HepG2 (cell line): ENCODE measurements around the gene MYO18A. TPM values are rescaled to one million over a fixed set of nuclear protein-coding genes. Genes with fewer than 3 reads are reported as not detected.

Experiments used
- ARNTL ChIP-seq: sonication (generic); formaldehyde crosslinking; IDR thresholded peaks from 2 replicates; pipeline ENCODE4 v1.4.0; 2020; ENCODE audit warnings: mild to moderate bottlenecking, missing genetic modification reagents
- GLMP ChIP-seq: sonication (generic); formaldehyde crosslinking; IDR thresholded peaks from 2 replicates; pipeline ENCODE4 v1.9.0; 2021; ENCODE audit warnings: missing genetic modification reagents, mild to moderate bottlenecking, borderline replicate concordance
- GTF2F1 ChIP-seq: fragments of 150-350 bp; IDR thresholded peaks from 2 replicates; pipeline ENCODE4 v1.6.1; 2014; ENCODE audit warnings: low read length
- HOXA3 ChIP-seq: sonication (generic); formaldehyde crosslinking; IDR thresholded peaks from 2 replicates; pipeline ENCODE4 v1.5.0; 2020; ENCODE audit warnings: missing genetic modification reagents
- JARID2 ChIP-seq: sonication (generic); formaldehyde crosslinking; IDR thresholded peaks from 2 replicates; pipeline ENCODE4 v1.8.1; 2023; ENCODE audit warnings: missing genetic modification reagents, inconsistent platforms; ENCODE audit not compliant: insufficient replicate concordance
- MEIS2 ChIP-seq: sonication (generic); formaldehyde crosslinking; IDR thresholded peaks from 2 replicates; pipeline ENCODE4 v1.9.0; 2021; ENCODE audit warnings: mild to moderate bottlenecking, missing genetic modification reagents
- NFAT5 ChIP-seq: sonication (generic); formaldehyde crosslinking; IDR thresholded peaks from 2 replicates; pipeline ENCODE4 v1.4.0; 2020; ENCODE audit warnings: missing genetic modification reagents
- PAX8 ChIP-seq: sonication (generic); formaldehyde crosslinking; IDR thresholded peaks from 2 replicates; pipeline ENCODE4 v1.8.0; 2022; ENCODE audit warnings: mild to moderate bottlenecking, missing genetic modification reagents, borderline replicate concordance
- PITX1 ChIP-seq: sonication (generic); formaldehyde crosslinking; IDR thresholded peaks from 2 replicates; pipeline ENCODE4 v1.5.1; 2020; ENCODE audit warnings: mild to moderate bottlenecking, missing genetic modification reagents
- SRSF4 ChIP-seq: fragments of 200-400 bp; formaldehyde crosslinking; IDR thresholded peaks from one replicate; pipeline ENCODE4 v1.6.1; 2018; ENCODE audit warnings: mild to moderate bottlenecking, low read depth, low read length, moderate library complexity; ENCODE audit not compliant: poor library complexity, severe bottlenecking
- ZNF296 ChIP-seq: sonication (generic); formaldehyde crosslinking; conservative IDR thresholded peaks from 2 replicates; pipeline ENCODE4 v1.5.0; 2020; ENCODE audit warnings: mild to moderate bottlenecking, missing genetic modification reagents
- ZNF30 ChIP-seq: sonication (generic); formaldehyde crosslinking; IDR thresholded peaks from 2 replicates; pipeline ENCODE4 v1.5.0; 2020; ENCODE audit warnings: mild to moderate bottlenecking, missing genetic modification reagents
- ZNF382 ChIP-seq: sonication (generic); formaldehyde crosslinking; IDR thresholded peaks from 2 replicates; pipeline ENCODE4 v1.5.0; 2020; ENCODE audit warnings: missing genetic modification reagents, mild to moderate bottlenecking, borderline replicate concordance
- ZNF558 ChIP-seq: sonication (generic); formaldehyde crosslinking; IDR thresholded peaks from 2 replicates; pipeline ENCODE4 v1.9.0; 2022; ENCODE audit warnings: mild to moderate bottlenecking, missing genetic modification reagents, borderline replicate concordance
- ZNF772 ChIP-seq: sonication (generic); formaldehyde crosslinking; IDR thresholded peaks from 2 replicates; pipeline ENCODE4 v1.5.0; 2020; ENCODE audit warnings: mild to moderate bottlenecking, missing genetic modification reagents
- polyA plus RNA-seq, 8 experiments: library from polyadenylated mRNA; depleted of rRNA in 3 of 8; stranded (reverse) in 7 of 8; unstranded in 1 of 8; fragments of >200 nt; fragmentation: Illumina TruSeq in 4 of 8; extraction: Trizol in 4 of 8; gene quantifications; 2 replicates each; pipeline versions ENCODE4 v1.2.1 to v1.2.3, GENCODE V29; 2011 to 2016; ENCODE audit warnings: low read depth in 4 of 8, missing spikeins in 1 of 8, mixed read lengths in 1 of 8; ENCODE audit not compliant: insufficient read depth in 1 of 8
- total RNA-seq, 5 experiments: library from RNA; depleted of rRNA; stranded (reverse); fragments of >200 nt; fragmentation: Illumina TruSeq; extraction: Trizol; gene quantifications; 2 replicates each; pipeline ENCODE4 v1.2.3, GENCODE V29; 2016; ENCODE audit warnings: low read depth in 1 of 5
- TF ChIP-seq, protein P1 (sequence below): sonication (generic); formaldehyde crosslinking; IDR thresholded peaks from 2 replicates; pipeline ENCODE4 v1.5.0; 2020; ENCODE audit warnings: missing genetic modification reagents, mild to moderate bottlenecking, borderline replicate concordance
- TF ChIP-seq, protein P2 (sequence below): sonication (generic); formaldehyde crosslinking; IDR thresholded peaks from 2 replicates; pipeline ENCODE4 v1.4.0; 2020; ENCODE audit warnings: missing genetic modification reagents
- TF ChIP-seq, protein P3 (sequence below): sonication (generic); formaldehyde crosslinking; IDR thresholded peaks from 2 replicates; pipeline ENCODE4 v1.4.0; 2020; ENCODE audit warnings: missing genetic modification reagents

Gene MYO18A
- total and polyA plus RNA-seq, 2 of the 13 experiments (the other 11 are each of a cell fraction or from before 2014, with no cell fraction given): 16.8 to 24.8 TPM

DNA sequence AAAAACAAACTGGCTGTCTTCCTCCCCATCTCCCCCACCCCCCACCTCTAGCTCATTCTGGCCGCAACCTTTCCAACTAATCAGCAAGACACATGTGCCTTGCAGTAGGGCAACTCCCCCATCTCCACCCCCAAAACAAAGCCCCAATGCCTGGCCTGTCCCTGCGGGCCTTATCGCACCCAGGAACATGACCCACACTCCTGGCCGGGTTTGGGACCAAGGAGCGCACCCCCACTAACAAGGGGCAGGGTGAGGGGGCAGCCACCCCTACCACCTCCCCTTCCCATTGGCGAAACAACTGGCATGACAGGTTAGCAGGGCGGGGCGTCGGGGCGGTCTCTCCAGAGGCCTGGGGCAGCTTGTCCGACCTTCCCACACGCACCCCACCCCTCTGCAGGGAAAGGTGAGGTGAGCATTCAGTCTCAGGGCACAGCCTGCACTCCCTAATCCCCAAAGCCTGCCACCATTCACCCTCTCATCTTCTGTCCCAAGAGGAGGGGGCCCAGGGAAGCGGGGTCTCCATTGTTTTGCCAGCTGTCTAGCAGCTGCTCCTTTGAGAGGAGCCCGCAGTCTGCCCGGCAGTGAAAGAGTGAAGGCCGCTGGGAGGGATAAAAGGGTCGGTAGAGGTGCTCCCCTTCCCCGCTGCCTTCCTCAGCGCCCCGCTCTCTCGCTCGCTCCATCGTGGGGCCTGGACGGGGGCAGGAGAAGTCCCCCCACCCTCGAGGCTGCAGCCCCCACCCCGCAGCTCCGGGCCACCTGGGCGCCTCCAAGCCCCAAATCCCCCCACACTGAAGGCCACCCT is 765 bp downstream of the MYO18A start (continued):
- no peak for TF ChIP-seq GLMP (CRISPR knock-in tag)
- peak; percentile 69; the same call in 1 of the 2 replicates for TF ChIP-seq ARNTL
- TF ChIP-seq SRSF4: no peak
- TF ChIP-seq PITX1 (CRISPR knock-in tag): peak; percentile 60
- TF ChIP-seq NFAT5: no peak; the same call in 1 of the 2 replicates
- TF ChIP-seq ZNF296 (CRISPR knock-in tag): no peak
- no peak for TF ChIP-seq ZNF558 (CRISPR knock-in tag)
- TF ChIP-seq ZNF382 (CRISPR knock-in tag): no peak
- peak; percentile 9; the same call in 1 of the 2 replicates for TF ChIP-seq HOXA3 (CRISPR knock-in tag)
- TF ChIP-seq PAX8 (CRISPR knock-in tag): no peak
- TF ChIP-seq ZNF30 (CRISPR knock-in tag): no peak
- TF ChIP-seq JARID2 (CRISPR knock-in tag): no peak
- no peak for TF ChIP-seq ZNF772 (CRISPR knock-in tag)
- no peak for TF ChIP-seq MEIS2 (CRISPR knock-in tag)
- TF ChIP-seq, protein P1, sequence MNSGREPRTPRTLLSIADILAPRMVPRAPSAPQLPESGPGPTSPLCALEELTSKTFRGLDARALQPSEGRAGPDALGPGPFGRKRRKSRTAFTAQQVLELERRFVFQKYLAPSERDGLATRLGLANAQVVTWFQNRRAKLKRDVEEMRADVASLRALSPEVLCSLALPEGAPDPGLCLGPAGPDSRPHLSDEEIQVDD (CRISPR knock-in tag): no peak
- TF ChIP-seq, protein P2, sequence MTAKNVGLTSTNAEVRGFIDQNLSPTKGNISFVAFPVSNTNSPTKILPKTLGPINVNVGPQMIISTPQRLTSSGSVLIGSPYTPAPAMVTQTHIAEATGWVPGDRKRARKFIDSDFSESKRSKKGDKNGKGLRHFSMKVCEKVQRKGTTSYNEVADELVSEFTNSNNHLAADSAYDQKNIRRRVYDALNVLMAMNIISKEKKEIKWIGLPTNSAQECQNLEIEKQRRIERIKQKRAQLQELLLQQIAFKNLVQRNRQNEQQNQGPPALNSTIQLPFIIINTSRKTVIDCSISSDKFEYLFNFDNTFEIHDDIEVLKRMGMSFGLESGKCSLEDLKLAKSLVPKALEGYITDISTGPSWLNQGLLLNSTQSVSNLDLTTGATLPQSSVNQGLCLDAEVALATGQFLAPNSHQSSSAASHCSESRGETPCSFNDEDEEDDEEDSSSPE (CRISPR knock-in tag): no peak; the same call in 1 of the 2 replicates
- no peak for TF ChIP-seq GTF2F1
- TF ChIP-seq, protein P3, sequence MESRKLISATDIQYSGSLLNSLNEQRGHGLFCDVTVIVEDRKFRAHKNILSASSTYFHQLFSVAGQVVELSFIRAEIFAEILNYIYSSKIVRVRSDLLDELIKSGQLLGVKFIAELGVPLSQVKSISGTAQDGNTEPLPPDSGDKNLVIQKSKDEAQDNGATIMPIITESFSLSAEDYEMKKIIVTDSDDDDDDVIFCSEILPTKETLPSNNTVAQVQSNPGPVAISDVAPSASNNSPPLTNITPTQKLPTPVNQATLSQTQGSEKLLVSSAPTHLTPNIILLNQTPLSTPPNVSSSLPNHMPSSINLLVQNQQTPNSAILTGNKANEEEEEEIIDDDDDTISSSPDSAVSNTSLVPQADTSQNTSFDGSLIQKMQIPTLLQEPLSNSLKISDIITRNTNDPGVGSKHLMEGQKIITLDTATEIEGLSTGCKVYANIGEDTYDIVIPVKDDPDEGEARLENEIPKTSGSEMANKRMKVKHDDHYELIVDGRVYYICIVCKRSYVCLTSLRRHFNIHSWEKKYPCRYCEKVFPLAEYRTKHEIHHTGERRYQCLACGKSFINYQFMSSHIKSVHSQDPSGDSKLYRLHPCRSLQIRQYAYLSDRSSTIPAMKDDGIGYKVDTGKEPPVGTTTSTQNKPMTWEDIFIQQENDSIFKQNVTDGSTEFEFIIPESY (CRISPR knock-in tag): no peak
